Fibroblast of skin of left quadriceps (primary cell): ENCODE measurements around the gene RNF144A.
A peak's percentile ranks its signal among the peaks of the same experiment; 100 is the strongest.

Experiments used
- DNase-seq, 2 experiments: peaks; one replicate each; pipeline ENCODE4 v3.0.0-alpha.2; 2013; ENCODE audit warnings: low read depth in 2 of 2

Gene RNF144A

GRCh38 chr2:7004636-7005035 lies 87.4 kb downstream of the RNF144A start:
- DNase-seq: no peak

GRCh38 chr2:7007488-7007845 lies 90.3 kb downstream of the RNF144A start:
- no peak for DNase-seq

- no peak for DNase-seq
These were observed 90.9 kb downstream of the RNF144A start for GRCh38 chr2:7007846-7008741.

GRCh38 chr2:7009207-7009911 lies 92.1 kb downstream of the RNF144A start:
- no peak for DNase-seq

GRCh38 chr2:7010391-7011054 lies 93.3 kb downstream of the RNF144A start:
- peak; percentile 86 for DNase-seq

GRCh38 chr2:7011356-7012083 lies 94.3 kb downstream of the RNF144A start:
- DNase-seq: peak; percentile 93 to 94

GRCh38 chr2:7012141-7012764 lies 95.0 kb downstream of the RNF144A start:
- no peak for DNase-seq

- no peak for DNase-seq
These were observed 96.4 kb downstream of the RNF144A start for GRCh38 chr2:7013471-7014160.

GRCh38 chr2:7014174-7014640 lies 97.0 kb downstream of the RNF144A start:
- no peak for DNase-seq

- DNase-seq: no peak
These were observed 98.1 kb downstream of the RNF144A start for GRCh38 chr2:7015007-7015950.

- no peak for DNase-seq
These were observed 98.9 kb downstream of the RNF144A start for GRCh38 chr2:7016148-7016547.

GRCh38 chr2:7016601-7017211 lies 99.5 kb downstream of the RNF144A start:
- DNase-seq: no peak

- no peak for DNase-seq
These were observed 100.6 kb downstream of the RNF144A start for GRCh38 chr2:7017671-7018281.

- DNase-seq: no peak
These were observed 101.1 kb downstream of the RNF144A start for GRCh38 chr2:7018282-7018701.

- no peak for DNase-seq
These were observed 101.6 kb downstream of the RNF144A start for GRCh38 chr2:7018767-7019166.

GRCh38 chr2:7019191-7019590 lies 102.0 kb downstream of the RNF144A start:
- no peak for DNase-seq

- no peak for DNase-seq
These were observed 102.8 kb downstream of the RNF144A start for GRCh38 chr2:7020059-7020458.

GRCh38 chr2:7020468-7020867 lies 103.3 kb downstream of the RNF144A start:
- DNase-seq: no peak
